Measurements from ENCODE around the gene C1orf53. TPM values are rescaled to one million over a fixed set of nuclear protein-coding genes. Genes with fewer than 3 reads are reported as not detected.

C1orf53 gene
- total and polyA plus RNA-seq, 9 of the 15 experiments (the other 6 are each of a cell fraction or from before 2014, with no cell fraction given), result 0.31 to 3.2 (median 2.3) TPM

GRCh38 chr1:197902454-197903195 is at the start of gene C1orf53 (continued):
- TF ChIP-seq FOXM1 (IDR thresholded peaks at IDR 0.05; ENCODE audit: low read depth) (0 out of 2 replicates have a peak, but pooled peaks have one; percentile 12), FOXM1 (CRISPR knock-in tag; IDR thresholded peaks at IDR 0.05; ENCODE audit: low read depth) (peak; percentile 97), POLR2AphosphoS5 (IDR thresholded peaks at IDR 0.05; ENCODE audit: control insufficient read depth, insufficient read depth, low read depth, low read length) (peak; percentile 81), KLF10 (CRISPR knock-in tag; IDR thresholded peaks at IDR 0.05) (no peak), ETV6 (IDR thresholded peaks at IDR 0.05; ENCODE audit: borderline replicate concordance in 1 of 2, low read depth in 2 of 2, low read length in 1 of 2) (no peak), ETV6 (CRISPR knock-in tag; IDR thresholded peaks at IDR 0.05; ENCODE audit: borderline replicate concordance) (peak; percentile 95), CBFA2T3 (IDR thresholded peaks at IDR 0.05) (no peak), EZH2 (IDR thresholded peaks at IDR 0.05; ENCODE audit: borderline replicate concordance, low read depth, low read length) (no peak), ZNF707 (CRISPR knock-in tag; conservative IDR thresholded peaks at IDR 0.05) (no peak), TSC22D4 (tag; IDR thresholded peaks at IDR 0.05) (no peak), HOMEZ (CRISPR knock-in tag; IDR thresholded peaks at IDR 0.05) (0 out of 2 replicates have a peak, but pooled peaks have one; percentile 64), NFXL1 (CRISPR knock-in tag; IDR thresholded peaks at IDR 0.05) (no peak), CHD1 (IDR thresholded peaks at IDR 0.05; ENCODE audit: low read length) (peak; percentile 10)
- TF ChIP-seq, protein P1, sequence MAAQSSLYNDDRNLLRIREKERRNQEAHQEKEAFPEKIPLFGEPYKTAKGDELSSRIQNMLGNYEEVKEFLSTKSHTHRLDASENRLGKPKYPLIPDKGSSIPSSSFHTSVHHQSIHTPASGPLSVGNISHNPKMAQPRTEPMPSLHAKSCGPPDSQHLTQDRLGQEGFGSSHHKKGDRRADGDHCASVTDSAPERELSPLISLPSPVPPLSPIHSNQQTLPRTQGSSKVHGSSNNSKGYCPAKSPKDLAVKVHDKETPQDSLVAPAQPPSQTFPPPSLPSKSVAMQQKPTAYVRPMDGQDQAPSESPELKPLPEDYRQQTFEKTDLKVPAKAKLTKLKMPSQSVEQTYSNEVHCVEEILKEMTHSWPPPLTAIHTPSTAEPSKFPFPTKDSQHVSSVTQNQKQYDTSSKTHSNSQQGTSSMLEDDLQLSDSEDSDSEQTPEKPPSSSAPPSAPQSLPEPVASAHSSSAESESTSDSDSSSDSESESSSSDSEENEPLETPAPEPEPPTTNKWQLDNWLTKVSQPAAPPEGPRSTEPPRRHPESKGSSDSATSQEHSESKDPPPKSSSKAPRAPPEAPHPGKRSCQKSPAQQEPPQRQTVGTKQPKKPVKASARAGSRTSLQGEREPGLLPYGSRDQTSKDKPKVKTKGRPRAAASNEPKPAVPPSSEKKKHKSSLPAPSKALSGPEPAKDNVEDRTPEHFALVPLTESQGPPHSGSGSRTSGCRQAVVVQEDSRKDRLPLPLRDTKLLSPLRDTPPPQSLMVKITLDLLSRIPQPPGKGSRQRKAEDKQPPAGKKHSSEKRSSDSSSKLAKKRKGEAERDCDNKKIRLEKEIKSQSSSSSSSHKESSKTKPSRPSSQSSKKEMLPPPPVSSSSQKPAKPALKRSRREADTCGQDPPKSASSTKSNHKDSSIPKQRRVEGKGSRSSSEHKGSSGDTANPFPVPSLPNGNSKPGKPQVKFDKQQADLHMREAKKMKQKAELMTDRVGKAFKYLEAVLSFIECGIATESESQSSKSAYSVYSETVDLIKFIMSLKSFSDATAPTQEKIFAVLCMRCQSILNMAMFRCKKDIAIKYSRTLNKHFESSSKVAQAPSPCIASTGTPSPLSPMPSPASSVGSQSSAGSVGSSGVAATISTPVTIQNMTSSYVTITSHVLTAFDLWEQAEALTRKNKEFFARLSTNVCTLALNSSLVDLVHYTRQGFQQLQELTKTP (IDR thresholded peaks at IDR 0.05; ENCODE audit: low read depth in 1 of 2, partially characterized antibody in 2 of 2), result peak in 1 of 2 experiments; percentile 13
- TF ChIP-seq, protein P2, sequence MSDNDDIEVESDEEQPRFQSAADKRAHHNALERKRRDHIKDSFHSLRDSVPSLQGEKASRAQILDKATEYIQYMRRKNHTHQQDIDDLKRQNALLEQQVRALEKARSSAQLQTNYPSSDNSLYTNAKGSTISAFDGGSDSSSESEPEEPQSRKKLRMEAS (CRISPR knock-in tag; IDR thresholded peaks at IDR 0.05), result peak; percentile 94
- TF ChIP-seq, protein P3, sequence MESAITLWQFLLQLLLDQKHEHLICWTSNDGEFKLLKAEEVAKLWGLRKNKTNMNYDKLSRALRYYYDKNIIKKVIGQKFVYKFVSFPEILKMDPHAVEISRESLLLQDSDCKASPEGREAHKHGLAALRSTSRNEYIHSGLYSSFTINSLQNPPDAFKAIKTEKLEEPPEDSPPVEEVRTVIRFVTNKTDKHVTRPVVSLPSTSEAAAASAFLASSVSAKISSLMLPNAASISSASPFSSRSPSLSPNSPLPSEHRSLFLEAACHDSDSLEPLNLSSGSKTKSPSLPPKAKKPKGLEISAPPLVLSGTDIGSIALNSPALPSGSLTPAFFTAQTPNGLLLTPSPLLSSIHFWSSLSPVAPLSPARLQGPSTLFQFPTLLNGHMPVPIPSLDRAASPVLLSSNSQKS (CRISPR knock-in tag; IDR thresholded peaks at IDR 0.05), result no peak
- TF ChIP-seq, protein P4, sequence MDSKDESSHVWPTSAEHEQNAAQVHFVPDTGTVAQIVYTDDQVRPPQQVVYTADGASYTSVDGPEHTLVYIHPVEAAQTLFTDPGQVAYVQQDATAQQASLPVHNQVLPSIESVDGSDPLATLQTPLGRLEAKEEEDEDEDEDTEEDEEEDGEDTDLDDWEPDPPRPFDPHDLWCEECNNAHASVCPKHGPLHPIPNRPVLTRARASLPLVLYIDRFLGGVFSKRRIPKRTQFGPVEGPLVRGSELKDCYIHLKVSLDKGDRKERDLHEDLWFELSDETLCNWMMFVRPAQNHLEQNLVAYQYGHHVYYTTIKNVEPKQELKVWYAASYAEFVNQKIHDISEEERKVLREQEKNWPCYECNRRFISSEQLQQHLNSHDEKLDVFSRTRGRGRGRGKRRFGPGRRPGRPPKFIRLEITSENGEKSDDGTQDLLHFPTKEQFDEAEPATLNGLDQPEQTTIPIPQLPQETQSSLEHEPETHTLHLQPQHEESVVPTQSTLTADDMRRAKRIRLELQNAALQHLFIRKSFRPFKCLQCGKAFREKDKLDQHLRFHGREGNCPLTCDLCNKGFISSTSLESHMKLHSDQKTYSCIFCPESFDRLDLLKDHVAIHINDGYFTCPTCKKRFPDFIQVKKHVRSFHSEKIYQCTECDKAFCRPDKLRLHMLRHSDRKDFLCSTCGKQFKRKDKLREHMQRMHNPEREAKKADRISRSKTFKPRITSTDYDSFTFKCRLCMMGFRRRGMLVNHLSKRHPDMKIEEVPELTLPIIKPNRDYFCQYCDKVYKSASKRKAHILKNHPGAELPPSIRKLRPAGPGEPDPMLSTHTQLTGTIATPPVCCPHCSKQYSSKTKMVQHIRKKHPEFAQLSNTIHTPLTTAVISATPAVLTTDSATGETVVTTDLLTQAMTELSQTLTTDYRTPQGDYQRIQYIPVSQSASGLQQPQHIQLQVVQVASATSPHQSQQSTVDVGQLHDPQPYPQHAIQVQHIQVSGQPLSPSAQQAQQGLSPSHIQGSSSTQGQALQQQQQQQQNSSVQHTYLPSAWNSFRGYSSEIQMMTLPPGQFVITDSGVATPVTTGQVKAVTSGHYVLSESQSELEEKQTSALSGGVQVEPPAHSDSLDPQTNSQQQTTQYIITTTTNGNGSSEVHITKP (IDR thresholded peaks at IDR 0.05; ENCODE audit: partially characterized antibody), result no peak
